NCI-H446 treated with DMSO at 0.1 percent for 48 hours (cell line): Measurements from ENCODE around the gene RAE1.
"Not testable (repeated sequence)": the region's sequence is repeated elsewhere in the genome, so short reads cannot be mapped to it uniquely, and the experiment has no call there.

Source experiments
- DNase-seq: peaks from one replicate; lab custom pipeline; 2025; lab: John Stamatoyannopoulos, UW

The RAE1 gene

DNA sequence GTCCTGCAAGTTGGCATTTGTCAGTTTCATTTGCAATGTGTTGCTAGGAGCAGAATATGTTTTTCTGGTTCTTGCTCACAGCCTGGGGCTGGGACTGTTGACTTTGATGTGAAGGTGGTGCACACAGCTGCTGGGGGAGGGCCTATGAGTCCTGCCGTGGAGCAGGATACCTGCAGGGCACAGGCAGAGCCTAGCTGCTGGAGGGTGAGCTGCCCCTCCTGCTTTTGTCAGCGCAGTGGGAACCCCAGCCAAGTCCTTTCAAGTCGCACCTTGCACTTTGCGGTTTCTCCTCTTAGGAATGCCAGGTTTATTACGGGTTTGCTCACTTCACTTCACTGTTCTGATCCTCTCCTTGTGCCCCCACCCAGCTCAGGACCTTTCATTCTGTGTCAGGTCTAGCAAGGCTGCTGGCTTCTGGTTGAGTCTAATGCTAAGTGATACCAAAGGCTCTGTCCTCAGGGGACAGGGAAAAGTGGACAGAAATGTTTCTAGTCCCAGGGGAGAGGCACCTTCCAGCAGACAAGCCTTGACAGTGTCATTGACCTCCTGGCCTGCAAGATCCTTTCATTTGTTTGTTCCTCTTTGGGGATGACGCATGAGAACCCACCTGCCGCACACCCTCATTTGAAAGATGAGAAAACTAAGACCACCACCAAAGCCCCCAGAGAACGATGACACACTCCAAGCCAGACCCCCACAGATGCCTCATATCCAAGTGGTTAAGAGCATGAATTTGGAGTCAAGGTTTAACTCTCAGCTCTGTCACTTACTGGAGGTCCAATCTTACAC lies 24.2 kb upstream of the RAE1 start:
- no peak for DNase-seq

DNA sequence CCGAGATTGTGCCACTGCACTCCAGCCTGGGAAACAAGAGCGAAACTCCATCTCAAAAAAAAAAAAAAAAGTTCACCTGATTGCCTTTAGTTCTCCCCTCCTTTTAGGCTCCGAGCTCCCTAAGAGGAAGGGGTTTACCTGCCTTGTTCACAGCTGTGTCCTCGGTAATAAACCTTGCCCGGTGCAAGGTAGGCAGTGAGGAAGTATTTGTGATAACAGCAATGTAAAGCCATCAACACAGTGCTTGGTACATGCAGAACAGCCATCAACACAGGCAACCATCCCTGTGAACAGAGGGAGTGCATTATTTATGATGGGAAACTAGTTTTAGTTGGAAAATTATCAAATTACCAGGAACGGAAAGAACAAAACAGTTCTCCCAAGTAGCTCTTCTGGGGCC lies 23.2 kb upstream of the RAE1 start:
- DNase-seq = no peak

DNA sequence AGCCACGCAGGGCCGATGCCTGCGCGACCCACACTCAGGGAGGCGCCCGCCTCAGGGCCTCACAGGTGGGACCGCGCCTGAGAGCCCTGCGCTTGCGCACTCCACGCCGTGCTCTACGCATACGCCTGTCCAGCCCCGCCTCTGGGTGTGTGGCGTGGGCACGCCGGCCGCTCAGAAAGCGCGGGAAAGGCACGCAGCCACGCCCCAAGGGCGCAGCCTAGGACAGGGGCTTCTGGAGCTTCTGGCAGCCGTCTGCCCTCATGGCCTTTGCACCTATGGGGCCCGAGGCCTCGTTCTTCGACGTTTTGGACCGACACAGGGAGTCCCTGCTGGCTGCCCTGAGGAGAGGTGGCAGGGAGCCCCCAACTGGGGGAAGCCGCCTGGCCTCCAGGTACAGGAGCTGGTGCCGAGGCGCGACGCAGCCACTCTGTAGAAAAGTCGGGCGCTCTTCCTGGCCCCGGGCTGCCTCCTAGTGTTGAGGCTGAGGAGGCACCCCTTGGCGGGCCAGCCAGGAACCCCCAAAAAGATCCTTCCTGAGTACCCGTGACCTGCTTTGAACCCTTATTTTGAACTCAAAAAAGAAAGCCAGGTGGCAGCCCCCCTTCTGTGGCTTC lies 21.3 kb upstream of the RAE1 start, which contains the start of gene SPO11:
Gene SPO11, plus strand, starts transcription at position 196 of the 614 bp plus-strand sequence. Its CDS starts 65 bp downstream, at position 261.
- DNase-seq = no peak

DNA sequence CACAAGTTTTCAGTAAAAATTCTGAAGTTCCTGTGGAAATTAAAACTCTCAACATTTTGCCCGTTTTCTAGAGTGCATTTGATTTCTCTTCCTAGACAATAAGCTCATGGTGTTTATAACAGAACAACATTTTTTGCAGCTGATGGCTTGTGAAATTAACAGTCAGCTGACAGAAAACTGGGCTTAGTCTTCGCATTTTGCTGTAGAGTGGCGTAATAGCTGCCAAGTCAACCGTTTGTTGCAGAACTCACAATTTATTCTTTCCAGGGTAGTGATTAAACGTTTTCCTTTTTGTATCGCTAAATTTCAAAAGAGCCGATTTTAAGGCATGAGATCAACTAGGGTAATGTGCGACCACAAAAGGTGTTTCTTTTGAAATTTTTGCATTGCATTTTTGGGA lies 20.1 kb upstream of the RAE1 start:
- no peak for DNase-seq

DNA sequence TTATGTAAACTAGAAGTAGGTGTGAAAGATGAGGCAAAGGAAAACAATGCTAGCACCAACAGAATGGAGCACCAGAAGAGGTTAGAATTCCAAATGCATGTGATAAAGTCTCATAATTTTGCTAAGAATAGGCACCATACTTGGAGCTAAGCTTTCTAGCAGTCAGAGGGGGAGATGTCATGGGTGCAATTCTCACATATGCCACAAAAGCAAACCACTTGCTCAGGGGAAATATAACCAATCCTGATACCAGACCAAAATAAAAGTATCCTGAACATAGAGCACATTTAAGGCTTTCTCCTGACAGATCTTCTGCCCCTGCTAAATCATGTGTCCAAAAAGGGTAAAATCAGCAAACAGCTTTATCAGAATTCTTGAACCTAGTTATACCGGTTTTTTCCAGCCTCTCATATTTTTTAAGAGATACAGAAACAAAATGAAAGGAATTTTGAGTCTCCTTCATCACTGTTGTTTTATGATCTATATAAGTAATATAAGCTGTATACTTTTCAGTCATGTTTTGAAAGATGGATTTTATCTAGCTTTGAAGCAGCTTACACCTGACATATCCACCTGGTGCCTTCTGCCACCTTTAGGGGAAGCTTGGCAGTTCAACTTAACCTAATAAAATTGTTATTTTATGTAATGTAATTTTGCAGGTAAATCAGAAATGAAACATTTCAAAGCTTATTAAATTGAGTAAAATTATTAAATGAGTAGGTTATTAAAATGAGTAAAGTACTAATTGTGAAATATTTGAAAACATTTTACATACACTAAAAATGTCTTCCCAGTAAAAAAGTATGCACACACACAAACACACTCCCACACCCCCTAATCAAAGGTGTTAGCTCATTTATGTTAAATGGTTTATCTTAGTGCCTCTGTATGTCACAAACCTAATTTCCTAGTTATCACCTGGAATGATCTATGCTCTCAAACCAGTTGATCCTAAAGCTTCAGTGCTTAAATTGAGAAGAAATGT lies 18.7 kb upstream of the RAE1 start:
- no peak for DNase-seq

DNA sequence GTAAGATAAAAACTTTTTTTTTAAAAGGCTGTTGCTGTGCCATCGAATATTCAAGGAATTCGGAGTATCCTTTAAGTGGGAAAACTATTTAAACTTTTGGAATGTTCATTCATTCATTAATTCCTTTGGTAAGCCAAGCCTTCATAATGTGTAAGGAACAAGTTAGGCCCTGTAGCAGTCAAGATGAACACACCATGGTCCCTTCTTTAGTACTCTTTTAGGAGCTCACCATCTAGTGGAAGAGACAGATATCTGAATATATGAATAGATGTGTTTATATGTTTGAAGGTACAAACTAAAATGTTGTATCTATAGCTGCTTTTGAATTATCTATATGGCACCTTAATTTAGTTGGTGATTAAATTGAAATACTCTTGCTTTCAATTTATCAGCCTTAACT lies 15.7 kb upstream of the RAE1 start:
- no peak for DNase-seq

DNA sequence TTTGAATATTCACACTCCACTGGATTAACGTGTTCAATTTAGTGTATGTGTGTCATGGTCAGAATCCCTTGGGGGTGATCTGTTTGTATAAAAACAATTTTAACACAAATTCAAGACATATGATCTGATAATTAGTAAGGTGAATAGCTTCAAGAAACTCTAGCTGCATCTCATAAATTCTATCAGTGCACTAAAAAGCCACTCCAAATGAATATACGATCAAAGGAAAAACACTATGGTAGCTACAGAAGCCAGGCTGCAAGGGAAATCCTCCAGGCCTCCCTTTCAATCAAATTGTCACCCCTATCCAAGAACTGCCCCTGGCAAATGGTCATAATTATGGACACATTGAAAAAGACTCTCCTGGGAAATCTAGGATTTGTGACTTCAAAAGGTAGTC lies 9.4 kb upstream of the RAE1 start:
- DNase-seq = no peak

DNA sequence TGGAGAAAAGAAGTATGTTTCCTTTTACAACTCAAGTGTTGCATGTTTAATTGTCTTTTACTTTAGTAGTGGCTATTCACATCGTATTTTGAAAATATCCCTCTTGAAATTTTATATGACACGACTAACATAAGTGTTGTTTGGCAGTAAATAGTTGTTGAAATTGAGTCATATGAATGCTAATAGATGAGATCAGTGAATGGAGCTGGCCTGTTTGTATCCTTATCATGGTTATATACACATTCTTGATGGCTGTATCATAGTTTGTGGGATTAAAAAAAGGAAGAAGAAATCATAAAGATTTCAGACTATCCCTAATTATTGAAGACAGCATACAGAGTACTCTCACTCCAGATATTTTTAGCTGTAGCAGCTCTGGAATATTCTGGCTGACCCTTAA lies 8.2 kb upstream of the RAE1 start:
- no peak for DNase-seq

DNA sequence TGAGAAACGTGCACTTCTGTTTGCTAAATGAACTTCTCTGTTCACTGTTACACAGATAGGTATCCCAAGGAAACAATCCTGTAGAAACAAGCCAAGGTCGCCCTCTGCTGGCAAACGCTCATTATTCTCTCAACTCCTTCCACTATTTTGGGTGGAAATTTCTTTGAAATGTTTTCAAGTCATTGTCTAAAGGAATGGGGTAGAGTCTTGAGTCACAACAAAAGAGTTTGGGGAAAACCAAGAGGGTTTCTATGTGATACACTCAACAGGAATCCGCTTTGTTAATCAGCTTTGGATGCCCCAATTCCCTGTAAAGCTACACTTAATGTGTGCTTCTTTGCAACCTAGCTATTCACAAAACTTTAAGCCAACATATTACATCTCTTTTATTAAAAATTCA lies 4.6 kb upstream of the RAE1 start:
- no peak for DNase-seq

DNA sequence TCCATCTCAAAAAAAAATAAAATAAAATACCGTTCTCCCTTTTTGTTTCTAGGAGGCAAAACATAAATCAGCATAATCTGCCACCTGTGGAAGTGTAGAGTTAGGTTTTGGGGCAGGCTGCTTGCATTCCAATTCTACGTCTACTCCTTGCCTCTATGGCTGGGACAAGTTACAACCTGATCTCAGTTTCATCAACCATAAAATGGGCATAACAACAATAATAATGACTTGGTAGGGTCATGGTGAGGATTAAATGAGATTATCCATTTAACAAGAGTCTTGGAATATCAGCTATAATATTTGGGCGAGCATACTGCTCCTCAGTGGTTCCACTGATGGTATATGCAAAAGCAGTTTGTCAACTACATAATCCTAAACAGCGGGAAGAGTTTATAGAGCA lies 3.7 kb upstream of the RAE1 start:
- DNase-seq = no peak

DNA sequence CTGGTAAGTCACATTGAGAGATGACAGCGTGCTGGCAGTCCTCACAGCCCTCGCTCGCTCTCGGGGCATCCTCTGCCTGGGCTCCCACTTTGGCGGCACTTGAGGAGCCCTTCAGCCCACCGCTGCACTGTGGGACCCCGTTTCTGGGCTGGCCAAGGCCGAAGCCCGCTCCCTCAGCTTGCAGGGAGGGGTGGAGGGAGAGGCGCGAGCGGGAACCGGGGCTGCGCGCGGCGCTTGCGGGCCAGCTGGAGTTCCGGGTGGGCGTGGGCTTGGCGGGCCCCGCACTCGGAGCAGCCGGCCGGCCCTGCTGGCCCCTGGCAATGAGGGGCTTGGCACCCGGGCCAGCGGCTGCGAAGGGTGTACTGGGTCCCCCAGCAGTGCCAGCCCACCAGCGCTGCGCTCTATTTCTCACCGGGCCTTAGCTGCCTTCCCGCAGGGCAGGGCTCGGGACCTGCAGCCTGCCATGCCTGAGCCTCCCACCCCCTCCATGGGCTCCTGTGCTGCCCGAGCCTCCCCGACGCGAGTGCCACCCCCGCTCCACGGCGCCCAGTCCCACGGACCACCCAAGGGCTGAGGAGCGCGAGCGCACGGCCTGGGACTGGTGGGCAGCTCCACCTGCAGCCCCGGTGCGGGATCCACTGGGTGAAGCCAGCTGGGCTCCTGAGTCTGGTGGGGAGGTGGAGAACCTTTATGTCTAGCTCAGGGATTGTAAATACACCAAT lies 2.7 kb upstream of the RAE1 start:
- not testable (repeated sequence) for DNase-seq

DNA sequence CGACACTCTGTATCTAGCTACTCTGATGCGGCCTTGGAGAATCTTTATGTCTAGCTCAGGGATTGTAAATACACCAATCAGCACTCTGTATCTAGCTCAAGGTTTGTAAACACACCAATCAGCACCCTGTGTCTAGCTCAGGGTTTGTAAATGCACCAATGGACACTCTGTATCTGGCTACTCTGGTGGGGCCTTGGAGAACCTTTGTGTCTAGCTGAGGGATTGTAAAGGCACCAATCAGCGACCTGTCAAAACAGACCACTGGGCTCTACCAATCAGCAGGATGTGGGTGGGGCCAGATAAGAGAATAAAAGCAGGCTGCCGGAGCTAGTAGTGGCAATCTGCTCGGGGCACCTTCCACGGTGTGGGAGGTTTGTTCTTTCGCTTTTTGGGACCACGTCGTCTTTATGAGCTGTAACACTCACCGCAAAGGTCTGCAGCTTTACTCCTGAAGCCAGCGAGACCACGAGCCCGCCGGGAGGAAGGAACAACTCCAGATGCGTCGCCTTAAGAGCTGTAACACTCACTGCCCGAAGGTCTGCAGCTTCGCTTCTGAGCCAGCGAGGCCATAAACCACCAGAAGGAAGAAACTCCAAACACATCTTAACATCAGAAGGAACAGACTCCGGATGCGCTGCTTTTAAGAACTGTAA lies 2.0 kb upstream of the RAE1 start:
- not testable (repeated sequence) for DNase-seq

DNA sequence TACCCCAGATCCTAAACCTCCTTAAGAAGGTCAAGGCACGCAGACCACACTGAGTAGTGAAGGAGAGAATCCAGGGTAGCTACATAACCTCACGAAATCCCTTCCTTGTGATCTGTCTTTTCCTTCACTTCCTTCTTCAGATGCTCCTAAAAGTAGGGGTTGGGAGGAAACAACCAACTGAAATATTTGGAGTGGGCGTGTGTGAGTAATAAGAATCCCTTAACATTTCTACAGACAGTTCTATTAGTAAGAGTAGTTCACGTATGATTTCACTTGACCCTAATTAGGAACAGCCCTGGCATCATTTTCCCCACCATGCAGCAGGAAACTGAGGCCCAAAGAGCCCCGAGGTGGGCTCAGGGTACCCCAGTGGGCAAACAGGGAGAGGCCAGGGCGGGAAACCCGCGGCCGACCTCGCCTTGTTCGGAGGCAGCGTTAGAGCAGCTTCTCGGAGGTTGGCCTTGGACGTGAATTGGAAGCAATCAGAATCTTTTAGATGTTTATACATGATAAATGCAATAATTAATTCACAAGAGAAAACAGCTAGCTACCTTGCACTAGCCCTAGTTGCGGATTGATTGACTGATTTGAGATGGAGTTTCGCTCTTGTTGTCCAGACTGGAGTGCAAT lies 859 bp upstream of the RAE1 start:
- no peak for DNase-seq

DNA sequence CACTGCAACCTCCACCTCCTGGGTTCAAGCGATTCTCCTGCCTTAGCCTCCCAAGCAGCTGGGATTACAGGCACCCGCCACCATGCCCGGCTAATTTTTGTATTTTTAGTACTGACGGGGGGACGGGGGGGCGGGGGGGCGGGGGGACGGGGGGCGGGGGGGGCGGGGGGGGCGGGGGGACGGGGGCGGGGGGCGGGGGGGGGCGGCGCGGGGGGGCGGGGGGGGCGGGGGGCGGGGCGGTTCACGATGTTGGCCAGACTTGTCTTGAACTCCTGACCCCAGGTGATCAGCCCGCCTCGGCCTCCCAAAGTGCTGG lies 371 bp upstream of the RAE1 start:
- not testable (repeated sequence) for DNase-seq

DNA sequence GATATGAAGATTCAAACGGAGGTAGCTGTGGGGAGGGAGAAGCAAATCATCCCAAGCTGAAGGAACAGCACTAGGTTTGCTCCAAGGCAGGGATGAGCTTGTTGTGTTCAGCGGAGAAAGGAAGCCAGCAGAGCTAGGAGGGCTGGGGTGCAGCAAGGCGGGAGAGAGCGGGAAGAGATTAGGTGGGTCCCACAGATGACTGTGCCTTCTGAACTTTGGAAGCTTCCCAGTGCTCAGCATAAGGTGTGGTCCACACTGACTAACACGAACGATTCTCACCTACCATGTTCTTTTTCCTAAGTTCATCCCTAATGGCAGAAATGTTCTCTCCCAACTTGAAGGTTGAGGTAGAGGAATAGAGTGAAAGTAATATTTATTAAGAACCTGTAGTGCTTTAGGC lies 1.2 kb downstream of the RAE1 start:
- no peak for DNase-seq

DNA sequence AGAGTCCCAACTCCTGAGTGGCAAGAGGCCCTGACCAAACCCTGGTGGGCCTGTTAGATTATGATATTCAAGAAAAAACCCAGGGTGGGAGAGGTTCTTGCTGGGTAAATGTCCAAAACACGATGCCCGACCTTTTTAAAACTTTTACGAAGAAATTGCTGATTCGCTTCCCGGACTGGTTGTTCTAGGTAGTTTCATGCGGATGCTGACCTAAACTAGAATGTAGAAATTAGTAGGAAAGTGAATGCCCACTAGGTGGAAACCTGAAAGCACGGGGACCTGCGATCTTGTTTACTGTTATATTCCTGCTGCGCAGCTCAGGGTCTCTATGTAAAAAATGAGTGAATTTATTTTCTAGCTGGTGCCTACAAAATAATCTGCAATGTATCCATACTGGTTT lies 2.3 kb downstream of the RAE1 start:
- DNase-seq = no peak

DNA sequence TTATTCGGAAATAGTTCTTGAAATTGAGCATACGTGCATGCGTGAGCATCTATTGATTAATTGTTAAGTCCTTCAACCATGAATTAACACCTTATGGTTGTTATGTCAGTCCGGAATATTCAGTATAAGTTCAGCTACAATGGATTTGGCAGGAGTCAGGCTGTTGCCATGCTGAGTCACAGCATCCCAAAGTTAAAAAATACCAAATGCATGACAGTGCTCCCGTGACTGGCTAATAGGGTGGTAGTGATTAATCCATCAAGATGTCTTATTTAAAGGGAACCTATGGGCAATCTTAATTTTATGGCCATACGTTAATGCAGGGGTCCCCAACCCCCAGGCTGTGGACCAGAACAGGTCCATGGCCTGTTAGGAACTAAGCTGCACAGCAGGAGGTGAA lies 10.5 kb downstream of the RAE1 start:
- no peak for DNase-seq

DNA sequence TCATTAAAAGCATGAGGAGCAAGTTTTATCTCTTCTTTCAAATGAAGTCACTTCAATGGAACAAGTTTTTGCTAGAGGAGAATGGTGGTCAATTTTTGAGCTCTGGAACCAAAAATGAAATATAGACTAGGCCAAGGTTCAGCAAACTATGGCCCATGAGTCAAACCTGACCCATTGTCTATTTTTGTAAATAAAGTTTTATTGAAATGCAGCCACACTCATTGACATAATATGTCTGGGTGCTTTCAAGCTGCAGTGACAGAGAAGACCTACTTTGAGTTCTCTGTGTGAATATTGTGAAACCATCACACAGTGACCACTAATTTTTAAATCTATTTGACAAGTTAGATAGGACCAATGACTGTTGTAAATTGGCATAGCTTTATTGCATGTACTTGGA lies 13.4 kb downstream of the RAE1 start:
- no peak for DNase-seq

DNA sequence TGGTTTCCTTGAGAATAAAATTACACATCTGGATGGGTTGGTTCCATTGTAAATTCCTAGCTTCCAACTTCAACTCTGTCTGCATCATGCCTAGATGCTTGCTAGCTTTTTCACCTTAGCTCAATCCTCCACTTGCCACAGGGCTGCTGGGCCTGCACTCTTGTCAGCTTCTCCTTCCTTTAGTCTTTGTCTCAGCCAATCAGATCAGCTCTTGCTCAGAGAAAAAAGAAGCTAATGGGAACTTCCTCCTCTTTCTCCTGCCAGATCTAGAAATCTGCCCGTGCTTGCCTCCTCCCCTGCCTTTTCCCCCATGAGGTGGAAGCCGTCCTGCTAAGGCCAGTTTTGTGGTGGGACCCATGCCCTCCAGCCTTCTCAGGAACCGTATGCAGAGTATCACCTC lies 18.5 kb downstream of the RAE1 start:
- no peak for DNase-seq

DNA sequence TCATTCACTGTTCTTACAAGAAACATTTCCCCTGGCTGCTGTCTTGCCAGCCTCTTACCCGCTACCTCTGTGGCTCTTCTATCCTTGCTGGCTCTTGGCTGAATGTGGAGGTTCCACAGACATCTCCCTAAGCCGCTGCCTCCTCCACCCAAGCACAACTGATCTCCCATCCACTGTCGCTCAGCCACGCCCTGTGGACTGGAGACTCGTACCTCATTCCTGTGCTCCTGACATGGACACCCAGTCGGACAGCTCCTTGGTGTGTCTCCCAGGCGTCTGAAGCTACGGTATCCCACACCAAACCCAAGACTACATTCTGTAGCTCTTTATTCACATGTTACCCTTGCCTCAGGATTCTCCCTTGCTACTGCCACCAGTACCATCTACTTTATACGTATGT lies 19.3 kb downstream of the RAE1 start:
- DNase-seq = no peak

DNA sequence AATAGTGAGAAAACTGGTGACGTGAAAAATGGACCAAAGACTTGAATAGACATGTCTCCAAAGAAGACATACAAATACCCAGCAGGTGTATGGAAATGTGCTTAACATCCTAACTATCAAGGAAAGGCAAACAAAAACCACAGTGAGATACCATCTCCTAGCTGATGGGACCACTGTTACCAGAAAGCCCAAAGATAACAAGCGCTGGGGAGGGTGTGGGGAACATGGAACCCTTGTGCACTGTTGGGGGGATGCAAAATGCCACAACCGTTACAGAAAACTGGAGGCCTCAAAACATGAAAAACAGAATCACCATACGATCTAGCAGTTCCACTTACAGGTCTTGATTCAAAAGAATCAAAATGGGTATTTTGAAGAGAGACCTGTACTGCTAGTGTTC lies 20.3 kb downstream of the RAE1 start:
- DNase-seq = no peak
